Endothelial cell (in vitro differentiated cells): ENCODE results near the gene ENAH. TPM values are rescaled to one million over a fixed set of nuclear protein-coding genes. Genes with fewer than 3 reads are reported as not detected.

Source experiments
- DNase-seq: peaks from one replicate; pipeline ENCODE4 v3.0.0; 2021; ENCODE audit warnings: low spot score
- H3K27ac Mint-ChIP-seq: one replicate; pipeline ENCODE4 v1.8.0; 2021; ENCODE audit warnings: mixed read lengths, inconsistent platforms; ENCODE audit not compliant: unreplicated experiment
- H3K27me3 Mint-ChIP-seq: one replicate; pipeline ENCODE4 v1.8.0; 2021; ENCODE audit warnings: mild to moderate bottlenecking, moderate library complexity, mixed read lengths, inconsistent platforms; ENCODE audit not compliant: unreplicated experiment
- H3K36me3 Mint-ChIP-seq: one replicate; pipeline ENCODE4 v1.8.0; 2021; ENCODE audit warnings: mild to moderate bottlenecking, low read depth, mixed read lengths, inconsistent platforms; ENCODE audit not compliant: unreplicated experiment
- H3K4me1 Mint-ChIP-seq: one replicate; pipeline ENCODE4 v1.8.0; 2021; ENCODE audit warnings: mild to moderate bottlenecking, mixed read lengths, inconsistent platforms; ENCODE audit not compliant: unreplicated experiment
- H3K4me3 Mint-ChIP-seq: one replicate; pipeline ENCODE4 v1.8.0; 2021; ENCODE audit warnings: mild to moderate bottlenecking, mixed read lengths, inconsistent platforms; ENCODE audit not compliant: unreplicated experiment
- H3K9me3 Mint-ChIP-seq: one replicate; pipeline ENCODE4 v1.8.0; 2021; ENCODE audit warnings: mixed read lengths, inconsistent platforms; ENCODE audit not compliant: unreplicated experiment
- total RNA-seq: library from RNA; stranded (reverse); fragmentation: NEBNext Ultra II Directional; extraction: Animal tissue kit (Norgen Biotek cat#: 25700); gene quantifications from one replicate; pipeline ENCODE4 v1.2.1, GENCODE V29; 2021; ENCODE audit not compliant: unreplicated experiment
- TF ChIP-seq, protein P1 (sequence below): fragments of 200-600 bp; sonication (generic); IDR thresholded peaks from one replicate; pipeline ENCODE4 v1.5.0; 2021; ENCODE audit warnings: antibody characterized with exemption; ENCODE audit not compliant: unreplicated experiment

Gene ENAH
- total RNA-seq, 1 donor from 2014 or later = 82.9 TPM

DNA sequence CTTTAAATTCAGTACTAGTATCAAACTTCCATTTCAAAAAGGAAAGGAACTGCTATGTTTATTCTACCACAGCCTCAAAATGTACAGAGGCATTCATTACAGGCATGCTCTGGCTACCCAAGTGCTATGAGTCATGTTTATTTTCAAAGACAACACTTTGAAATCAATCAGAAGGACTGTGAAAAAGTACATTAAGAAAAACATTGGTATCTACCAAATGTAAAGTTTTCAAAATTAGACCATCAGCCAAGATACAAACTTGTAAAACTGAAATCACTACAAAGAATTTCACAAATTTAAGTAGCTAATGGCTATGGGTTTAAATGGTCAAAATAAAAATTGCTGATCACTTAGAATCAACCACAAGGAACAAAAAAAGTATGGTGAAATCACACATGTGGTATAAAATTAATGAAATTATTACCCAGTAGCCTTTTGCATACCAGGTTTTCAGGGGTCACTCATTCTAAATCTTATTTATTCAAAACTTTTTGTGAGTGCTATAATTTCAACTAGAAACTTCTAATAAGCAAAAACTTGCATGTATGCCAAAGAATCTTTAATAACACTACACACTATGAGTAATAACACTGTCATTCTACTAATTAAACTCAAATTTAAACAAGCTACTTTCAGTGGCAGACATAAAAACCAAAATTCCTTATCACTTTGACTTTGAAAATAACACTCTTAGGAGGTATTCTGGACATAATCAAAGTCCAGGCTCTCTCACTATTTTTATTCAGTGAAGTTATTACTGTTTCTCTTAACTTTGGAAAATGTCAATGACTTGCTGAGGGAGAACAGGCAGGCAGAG lies 49.2 kb downstream of the ENAH start:
- Mint-ChIP-seq H3K36me3 (no peaks in the 10 kb centered on the region), H3K9me3 (no peaks in the 10 kb centered on the region), H3K27me3 (no peaks in the 10 kb centered on the region), H3K4me1 (peaks cover 3% of the 10 kb centered on the region), H3K27ac (no peak overlapping the region), H3K4me3 (no peak overlapping the region)
- DNase-seq = no peak
- TF ChIP-seq, protein P1, sequence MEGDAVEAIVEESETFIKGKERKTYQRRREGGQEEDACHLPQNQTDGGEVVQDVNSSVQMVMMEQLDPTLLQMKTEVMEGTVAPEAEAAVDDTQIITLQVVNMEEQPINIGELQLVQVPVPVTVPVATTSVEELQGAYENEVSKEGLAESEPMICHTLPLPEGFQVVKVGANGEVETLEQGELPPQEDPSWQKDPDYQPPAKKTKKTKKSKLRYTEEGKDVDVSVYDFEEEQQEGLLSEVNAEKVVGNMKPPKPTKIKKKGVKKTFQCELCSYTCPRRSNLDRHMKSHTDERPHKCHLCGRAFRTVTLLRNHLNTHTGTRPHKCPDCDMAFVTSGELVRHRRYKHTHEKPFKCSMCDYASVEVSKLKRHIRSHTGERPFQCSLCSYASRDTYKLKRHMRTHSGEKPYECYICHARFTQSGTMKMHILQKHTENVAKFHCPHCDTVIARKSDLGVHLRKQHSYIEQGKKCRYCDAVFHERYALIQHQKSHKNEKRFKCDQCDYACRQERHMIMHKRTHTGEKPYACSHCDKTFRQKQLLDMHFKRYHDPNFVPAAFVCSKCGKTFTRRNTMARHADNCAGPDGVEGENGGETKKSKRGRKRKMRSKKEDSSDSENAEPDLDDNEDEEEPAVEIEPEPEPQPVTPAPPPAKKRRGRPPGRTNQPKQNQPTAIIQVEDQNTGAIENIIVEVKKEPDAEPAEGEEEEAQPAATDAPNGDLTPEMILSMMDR = no peak

DNA sequence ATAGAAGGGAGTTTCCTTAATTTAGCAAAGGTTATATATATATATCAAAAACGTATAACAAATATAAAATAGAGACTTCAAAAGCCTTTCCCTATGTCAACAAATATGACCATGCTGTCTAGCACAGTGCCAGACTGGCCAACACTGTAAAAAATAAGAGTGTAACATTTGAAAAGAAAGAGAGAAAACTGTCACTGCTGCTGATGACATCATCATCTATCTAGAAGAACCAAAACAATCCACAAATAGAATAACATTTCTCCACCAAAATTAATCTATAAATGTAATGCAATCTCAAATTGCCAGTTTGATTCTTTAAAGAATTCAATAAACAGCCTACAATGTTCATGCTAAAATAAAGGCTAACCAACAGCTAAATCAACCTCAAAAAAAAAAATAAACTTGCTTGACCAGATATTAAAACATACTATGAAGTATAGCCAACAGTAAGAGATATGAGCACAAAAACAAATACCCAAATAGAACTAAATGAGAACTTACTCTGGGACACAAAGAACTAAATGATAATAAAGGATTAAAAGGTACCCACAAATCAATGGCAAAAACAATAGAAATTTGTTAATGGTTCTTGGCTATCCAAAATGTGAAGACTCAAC lies 50.2 kb downstream of the ENAH start:
- Mint-ChIP-seq H3K9me3 (no peaks in the 10 kb centered on the region), H3K4me1 (peaks cover 3% of the 10 kb centered on the region), H3K4me3 (no peak overlapping the region), H3K36me3 (no peaks in the 10 kb centered on the region), H3K27me3 (no peaks in the 10 kb centered on the region), H3K27ac (no peak overlapping the region)
- TF ChIP-seq, protein P1 = no peak
- DNase-seq = no peak

DNA sequence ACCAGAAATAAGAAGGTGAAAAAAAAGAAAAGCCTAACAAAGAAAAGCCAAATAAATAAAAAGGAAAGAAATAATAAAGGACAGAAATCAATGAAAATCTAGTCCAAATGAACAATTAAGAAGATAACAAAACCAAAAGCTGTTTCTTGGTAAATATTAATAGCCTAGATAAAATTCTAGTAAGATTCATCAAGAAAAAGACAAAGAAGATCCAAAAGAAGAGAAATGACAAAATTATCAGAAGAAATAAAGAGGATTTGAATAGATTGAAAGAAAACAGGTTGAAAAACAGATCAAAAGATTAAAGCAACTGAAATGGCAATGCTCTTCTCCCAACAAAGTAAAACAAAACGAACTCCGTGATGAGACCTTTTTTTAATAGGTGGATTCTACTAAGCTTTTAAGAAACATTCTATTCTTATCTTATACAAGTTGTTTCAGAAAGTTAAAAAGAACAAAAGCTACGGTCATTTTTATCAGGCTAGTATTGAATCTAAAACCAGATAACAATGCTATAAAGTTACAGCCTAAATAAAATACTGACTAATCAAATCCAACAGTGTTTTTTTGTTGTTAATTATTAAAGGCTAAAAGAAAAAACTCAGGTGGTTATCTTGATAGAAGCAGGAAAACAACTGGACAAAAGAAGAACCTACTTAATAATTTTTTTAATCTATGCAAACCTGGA lies 50.9 kb downstream of the ENAH start:
- Mint-ChIP-seq H3K4me3 (no peak overlapping the region), H3K27ac (no peak overlapping the region), H3K4me1 (no peaks in the 10 kb centered on the region), H3K9me3 (no peaks in the 10 kb centered on the region), H3K36me3 (no peaks in the 10 kb centered on the region), H3K27me3 (no peaks in the 10 kb centered on the region)
- TF ChIP-seq, protein P1 = no peak
- DNase-seq = no peak

DNA sequence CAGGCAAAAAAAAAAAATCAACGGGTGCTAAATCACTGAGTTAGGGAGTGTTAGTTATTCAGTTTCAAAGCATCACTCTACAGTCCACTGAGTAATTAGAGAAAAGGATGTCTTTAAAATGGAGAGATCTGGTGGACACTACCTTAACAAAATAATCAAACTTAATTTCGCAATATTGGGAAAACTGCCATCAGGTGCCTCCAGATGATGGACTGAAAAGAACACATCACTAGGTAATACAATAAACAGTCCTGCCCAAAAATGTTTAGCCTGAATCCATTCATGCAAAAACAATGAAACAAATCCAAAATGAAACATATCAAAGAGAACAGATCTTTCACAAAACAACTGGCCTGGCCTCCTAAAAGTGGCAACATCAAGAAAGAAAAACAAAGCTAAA lies 54.1 kb downstream of the ENAH start:
- H3K27me3 Mint-ChIP-seq = no peaks in the 10 kb centered on the region
- TF ChIP-seq, protein P1 = no peak
- DNase-seq = no peak
- no peak overlapping the region for H3K27ac Mint-ChIP-seq
- H3K36me3 Mint-ChIP-seq = no peaks in the 10 kb centered on the region
- no peak overlapping the region for H3K4me3 Mint-ChIP-seq
- no peaks in the 10 kb centered on the region for H3K4me1 Mint-ChIP-seq
- H3K9me3 Mint-ChIP-seq = no peaks in the 10 kb centered on the region
